HG03521 (cell line): ENCODE measurements around the gene PPM1M.

Source experiments
- ATAC-seq: cut with Tn5 transposase; IDR thresholded peaks from one replicate; pipeline ENCODE4 v1.9.1; 2021; ENCODE audit warnings: mild to moderate bottlenecking, moderate library complexity; ENCODE audit not compliant: unreplicated experiment

PPM1M gene

DNA sequence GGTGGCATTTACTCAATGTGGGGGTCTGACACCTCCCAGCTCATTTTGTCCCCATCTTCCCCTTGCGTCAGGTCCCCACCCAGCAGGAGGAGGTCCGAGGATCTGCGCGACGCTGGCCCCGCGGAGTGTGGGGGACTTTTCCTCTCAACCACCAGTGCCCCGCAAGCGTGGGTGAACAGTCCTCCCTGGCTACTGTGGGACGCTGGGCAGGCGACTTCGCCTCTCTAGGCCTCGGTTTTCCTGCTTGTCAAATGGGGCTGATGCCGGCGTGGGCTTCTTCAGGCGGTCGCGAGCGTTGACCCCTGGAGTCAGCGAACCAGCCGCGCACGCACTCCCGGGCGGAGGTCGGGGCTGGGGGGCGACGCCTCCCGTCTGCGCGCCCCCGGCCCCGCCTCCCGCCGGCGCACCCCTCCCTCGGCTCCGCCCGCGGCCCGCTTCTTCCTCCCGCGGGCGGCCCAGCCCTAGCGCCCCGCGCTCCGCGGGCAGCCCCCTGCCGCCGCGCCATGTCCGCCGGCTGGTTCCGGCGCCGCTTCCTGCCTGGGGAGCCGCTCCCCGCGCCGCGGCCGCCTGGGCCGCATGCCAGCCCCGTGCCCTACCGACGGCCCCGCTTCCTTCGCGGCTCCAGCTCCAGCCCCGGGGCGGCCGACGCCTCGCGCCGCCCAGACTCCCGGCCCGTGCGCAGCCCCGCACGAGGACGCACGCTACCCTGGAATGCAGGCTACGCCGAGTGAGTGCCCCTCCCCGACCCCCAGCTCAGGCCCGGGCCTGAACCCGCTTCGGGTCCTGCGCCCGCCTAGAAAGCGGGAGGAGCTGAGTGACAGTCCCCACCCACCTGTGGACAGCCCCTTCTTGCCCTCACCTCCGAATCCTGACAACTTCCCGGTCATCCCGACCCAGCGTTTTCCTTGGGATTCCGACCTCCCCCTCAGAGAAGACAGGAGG, at the start of gene PPM1M:
TSS of gene PPM1M (plus strand) at position 438 of the 942 bp plus-strand sequence. CDS start at position 504, 66 bp downstream.
- no peak for ATAC-seq

DNA sequence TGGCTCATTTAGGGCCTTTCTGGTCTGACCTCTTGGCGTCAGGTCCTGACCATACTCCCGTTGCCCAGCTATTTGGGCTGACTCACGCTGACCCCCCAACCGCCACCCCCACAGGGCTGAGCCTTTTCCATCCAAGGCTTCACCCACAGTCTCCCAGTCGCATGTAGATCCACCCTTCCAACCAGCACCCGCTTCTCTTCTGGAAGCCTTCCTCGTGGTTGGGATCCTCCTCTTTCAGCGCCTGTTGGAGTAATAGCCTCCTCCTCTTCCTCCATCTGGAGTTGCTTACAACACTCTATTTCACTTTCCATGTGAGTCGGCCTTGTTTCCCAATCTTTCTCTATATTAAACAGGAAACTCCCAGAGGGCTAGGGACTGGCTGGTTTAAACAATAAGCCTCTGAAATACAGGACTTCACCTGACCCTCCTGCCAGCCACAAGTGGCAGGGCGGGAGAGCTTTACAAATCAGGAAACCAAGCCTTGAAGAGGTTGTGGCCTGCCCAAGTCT, 49.7 kb upstream of the PPM1M start:
- ATAC-seq, result no peak

DNA sequence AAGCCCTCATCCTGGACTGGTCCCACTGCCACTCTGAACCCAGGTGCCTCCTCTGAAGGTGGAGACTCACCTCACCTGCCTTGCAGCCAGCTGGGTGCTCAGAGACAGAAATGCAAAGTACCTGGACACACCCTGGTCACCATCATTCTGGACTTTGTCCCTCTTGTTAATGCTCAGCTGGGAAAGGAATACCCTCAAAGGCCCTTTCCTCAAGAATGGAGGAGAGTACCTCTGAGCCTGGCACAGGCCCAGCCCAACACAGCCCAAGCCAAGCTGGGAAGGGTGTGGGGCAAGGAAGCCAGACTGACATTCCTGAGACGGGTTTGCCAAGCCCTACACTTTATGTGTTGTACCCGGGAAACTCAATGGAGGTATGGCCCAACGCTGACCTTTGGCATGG, 48.6 kb upstream of the PPM1M start:
- ATAC-seq, result no peak

DNA sequence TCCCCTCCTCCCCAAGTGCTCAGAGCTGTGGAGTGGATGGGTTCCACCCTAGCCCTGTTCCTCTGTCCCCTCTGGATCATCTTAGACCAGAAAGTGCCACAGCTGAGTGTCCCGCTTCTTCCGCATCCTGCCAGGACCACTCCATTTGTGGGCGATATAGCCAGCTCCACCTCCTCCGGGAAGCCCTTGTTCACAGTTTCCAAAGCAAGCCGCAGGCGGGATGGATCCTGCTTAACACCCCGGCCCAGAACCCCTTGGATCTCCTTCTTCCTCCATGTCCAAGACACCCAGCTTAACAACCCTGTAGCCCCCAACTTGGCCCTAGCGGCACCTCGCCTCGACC, 48.1 kb upstream of the PPM1M start:
- ATAC-seq, result no peak

DNA sequence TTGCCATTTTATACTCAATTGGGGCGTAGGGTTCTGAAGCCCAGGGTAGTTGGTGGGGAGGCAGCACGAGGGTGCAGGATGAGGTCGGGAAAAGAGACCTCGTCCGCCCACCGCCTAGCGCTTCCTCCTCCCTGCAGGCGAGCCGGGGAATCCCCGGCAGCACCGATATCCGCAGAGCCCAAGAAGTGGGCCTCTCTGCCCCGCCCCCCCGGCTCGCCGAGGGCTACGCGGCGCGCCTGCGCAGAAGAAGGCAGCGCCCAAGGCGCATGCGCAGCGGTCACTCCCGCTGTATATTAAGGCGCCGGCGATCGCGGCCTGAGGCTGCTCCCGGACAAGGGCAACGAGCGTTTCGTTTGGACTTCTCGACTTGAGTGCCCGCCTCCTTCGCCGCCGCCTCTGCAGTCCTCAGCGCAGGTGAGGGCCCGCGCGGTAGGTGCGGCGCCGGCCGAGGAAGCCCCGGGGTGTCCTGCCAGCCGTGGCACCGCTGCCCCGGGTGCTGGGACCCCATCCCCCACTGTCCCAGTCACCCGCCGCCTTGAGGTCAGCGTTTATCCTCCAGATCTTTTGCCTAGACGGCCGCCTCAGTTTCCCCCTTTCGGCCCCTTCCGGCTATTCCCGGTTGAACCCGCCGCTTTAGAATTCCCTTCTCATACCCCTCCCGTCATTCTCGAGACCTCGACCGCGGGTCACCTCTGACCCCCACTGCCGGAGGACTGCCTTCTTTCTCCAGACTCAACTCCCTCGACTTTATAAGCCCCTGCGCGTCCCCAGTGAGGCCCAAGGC, 47.5 kb upstream of the PPM1M start, which contains the start of gene ALAS1:
TSS of gene ALAS1 (plus strand) at position 319 of the 784 bp plus-strand sequence. CDS start 1,082 bp downstream, outside the sequence.
- ATAC-seq, result peak; percentile 72

- no peak for ATAC-seq
Observed at GRCh38 chr3:52198643-52199608, 46.6 kb upstream of the PPM1M start.

- ATAC-seq, result no peak
Observed at GRCh38 chr3:52200981-52201679, 44.4 kb upstream of the PPM1M start.

DNA sequence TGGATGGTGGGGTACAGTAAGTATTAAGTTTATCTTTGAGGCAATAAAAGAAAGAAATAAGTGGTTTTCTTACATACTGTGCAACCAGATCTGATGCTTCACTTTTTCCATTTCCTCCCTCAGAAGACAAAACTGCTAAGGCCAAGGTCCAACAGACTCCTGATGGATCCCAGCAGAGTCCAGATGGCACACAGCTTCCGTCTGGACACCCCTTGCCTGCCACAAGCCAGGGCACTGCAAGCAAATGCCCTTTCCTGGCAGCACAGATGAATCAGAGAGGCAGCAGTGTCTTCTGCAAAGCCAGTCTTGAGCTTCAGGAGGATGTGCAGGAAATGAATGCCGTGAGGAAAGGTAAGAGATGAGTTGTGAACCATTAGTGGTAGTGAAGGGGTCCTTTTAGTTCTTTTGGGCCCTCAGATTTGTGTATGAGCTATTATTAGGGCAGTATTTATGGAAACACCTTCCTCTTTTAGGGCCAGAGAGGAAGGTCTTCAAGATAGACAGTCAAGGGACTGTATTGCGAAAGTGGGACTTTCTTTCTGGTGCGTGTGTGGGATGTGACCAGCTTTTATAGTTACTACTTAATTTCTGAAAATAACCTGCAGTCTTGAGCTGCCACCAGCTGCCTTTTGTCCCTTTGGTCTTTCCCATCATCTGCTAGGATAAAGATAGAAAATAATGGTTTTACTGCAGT, 43.0 kb upstream of the PPM1M start:
- no peak for ATAC-seq

DNA sequence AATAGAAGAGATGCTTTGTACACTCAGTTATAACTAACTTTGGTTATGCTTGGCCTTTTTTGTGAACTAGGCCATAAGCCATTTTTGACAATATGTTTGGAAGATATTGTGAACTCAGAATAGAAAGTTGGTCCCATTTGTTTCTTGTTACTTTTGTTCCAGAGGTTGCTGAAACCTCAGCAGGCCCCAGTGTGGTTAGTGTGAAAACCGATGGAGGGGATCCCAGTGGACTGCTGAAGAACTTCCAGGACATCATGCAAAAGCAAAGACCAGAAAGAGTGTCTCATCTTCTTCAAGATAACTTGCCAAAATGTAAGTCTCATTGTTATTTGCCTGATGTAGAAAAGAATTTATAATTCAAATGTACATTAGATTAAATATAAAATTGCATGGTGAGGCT, 41.9 kb upstream of the PPM1M start:
- no peak for ATAC-seq

- ATAC-seq, result no peak
Observed at GRCh38 chr3:52204337-52205073, 41.1 kb upstream of the PPM1M start.

GRCh38 chr3:52205727-52206372, 39.7 kb upstream of the PPM1M start:
- ATAC-seq, result no peak

- ATAC-seq, result no peak
Observed at GRCh38 chr3:52208556-52208955, 37.0 kb upstream of the PPM1M start.

DNA sequence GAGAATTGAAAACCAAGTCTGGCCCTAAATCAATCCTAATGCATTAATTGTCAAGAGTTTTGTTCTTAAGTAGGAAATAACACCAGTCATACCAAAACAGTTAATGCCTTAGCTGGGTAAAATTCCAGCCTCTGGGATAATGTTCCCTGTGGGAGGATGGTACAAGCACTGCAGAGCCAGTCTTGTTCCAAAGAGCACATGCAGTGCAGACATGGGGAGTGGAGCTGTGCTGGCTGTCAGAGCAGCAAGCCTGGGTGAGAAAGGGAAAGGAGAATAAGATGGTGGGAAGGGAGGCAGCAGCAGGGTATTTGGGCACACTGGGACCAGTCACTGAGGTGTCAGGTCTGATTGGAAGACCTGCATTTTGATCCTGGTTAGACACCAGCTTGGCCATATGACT, 35.5 kb upstream of the PPM1M start:
- no peak for ATAC-seq

DNA sequence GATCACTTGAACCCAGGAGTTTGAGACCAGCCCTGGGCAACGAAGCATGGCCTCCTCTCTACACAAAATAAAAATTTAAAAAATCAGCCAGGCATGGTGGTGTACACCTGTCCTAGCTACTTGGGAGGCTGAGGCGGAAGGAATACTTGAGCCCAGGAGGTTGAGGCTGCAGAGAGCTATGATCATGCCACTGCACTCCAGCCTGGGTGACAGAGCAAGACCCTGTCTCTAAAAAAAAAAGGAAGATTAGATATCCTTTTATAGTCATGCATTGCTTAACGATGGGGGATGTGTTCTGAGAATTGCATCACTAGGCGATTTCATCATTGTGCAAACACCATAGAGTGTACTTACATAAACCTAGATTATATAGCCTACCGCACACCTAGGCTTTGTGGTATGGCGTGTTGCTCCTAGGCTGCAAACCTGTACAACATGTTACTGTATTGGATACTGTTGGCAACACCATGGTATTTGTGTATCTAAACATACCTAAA, 35.0 kb upstream of the PPM1M start:
- ATAC-seq, result no peak

GRCh38 chr3:52211268-52211891, 34.2 kb upstream of the PPM1M start:
- no peak for ATAC-seq

GRCh38 chr3:52213005-52213404, 32.6 kb upstream of the PPM1M start:
- ATAC-seq, result no peak

DNA sequence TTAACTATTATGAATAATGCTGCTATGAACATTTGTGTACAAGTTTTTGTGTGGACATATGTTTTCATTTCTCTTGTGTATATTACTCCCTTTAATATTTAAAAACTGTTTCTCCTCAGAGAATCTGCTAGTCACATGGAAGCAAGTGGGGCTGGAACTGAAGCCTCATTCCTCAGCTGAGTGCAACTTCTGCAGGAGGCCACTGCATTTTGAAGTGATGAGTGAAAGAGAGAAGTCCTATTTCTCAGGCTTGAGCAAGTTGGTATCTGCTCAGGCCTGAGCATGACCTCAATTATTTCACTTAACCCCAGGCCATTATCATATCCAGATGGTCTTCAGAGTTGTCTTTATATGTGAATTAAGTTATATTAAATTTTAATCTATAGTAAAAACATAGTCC, 31.7 kb upstream of the PPM1M start:
- ATAC-seq, result no peak
